Islet of Langerhans (tissue), 1 donor: ENCODE measurements around the gene SPAG16.
"Not testable (repeated sequence)": the region's sequence is repeated elsewhere in the genome, so short reads cannot be mapped to it uniquely, and the experiment has no call there.

Experiments
- FAIRE-seq: peaks from one replicate; lab custom pipeline; 2011; peaks lifted over from hg19 to GRCh38; lab: Jason Lieb, UNC

Gene SPAG16

DNA sequence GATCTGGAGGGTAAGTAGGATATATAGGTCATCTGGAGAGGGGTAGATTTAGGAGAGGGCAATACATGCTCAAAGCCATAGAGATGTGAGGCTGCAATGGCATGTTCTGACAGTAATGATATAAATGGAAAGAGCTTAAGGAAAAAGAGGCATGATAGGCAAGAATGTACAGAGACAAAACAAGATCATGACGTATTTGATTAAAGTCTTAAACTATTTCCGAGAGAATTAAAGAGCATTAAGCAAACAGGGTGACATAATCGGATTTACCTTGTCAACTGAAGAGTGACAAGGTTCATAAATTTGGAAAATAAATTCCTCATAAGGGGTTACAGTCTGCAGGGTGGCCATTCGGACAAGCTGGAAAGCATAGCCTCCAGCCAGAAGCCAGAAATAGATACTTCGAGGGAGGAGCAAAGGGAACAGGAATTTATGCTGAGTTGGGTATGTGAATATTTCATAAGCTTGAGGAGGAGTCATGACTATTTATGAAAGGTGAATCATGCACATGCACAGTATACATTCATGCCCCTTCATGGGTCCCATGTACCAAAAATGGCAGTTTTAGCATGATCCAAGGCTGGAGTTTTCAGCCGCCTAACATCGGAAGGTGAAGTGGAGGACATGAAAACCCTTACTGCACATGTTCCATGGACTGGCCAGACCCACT is 730.4 kb downstream of the SPAG16 start:
- no peak for FAIRE-seq

DNA sequence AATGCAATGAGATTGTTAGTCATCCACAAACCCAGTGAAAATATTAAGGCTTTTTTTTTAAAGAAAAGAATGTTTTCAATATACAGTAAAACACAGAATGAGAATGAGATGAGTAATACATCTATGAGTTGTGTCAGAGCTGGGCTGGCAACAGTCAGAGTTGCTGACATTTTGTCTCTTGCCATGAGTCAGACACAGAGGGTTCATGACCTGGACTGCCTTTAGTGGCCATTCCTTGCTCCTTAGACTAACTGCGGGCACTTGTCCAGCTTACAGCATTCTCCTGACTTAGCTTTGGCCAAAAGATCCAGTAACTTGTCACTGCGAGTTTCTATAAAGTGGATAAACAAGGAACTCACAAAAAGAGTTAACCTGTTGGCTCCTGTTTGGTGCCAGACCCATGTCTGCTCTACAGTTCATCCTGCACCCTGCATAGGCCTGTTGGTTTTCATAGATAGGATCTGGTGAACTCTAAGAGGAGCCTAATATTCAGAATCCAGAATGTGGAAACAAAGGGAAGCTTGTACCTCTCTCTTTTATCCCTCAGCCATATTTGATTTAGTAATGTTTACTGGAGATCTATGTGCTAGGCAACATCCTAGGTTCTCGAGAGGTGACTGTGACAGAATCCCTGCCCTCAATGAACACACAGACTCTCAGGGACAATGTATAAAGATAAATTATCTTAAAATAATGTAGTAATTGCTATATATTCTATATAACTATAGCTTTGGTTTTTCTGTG is 735.1 kb downstream of the SPAG16 start:
- peak; percentile 86 for FAIRE-seq

- no peak for FAIRE-seq
Observed at GRCh38 chr2:214019973-214020345, 735.7 kb downstream of the SPAG16 start.

GRCh38 chr2:214029190-214029589 is 744.9 kb downstream of the SPAG16 start:
- FAIRE-seq = no peak

DNA sequence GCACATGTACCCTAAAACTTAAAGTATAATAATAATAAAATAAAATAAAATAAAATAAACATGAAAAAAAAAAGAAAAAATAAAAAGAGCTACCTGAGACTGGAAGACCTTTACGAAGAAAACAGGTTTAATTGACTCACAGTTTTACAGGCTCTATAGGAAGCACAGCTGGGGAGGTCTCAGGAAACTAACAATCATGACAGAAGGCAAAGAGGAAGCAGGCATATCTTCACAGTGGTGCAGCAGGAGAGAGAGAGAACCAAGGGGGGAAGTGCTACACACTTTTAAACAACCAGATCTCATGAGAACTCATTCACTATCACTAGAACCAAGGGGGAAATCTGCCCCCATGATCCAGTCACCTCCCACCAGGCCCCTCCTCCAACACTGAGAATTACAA is 747.3 kb downstream of the SPAG16 start:
- no peak for FAIRE-seq

GRCh38 chr2:214034417-214034816 is 750.2 kb downstream of the SPAG16 start:
- no peak for FAIRE-seq

DNA sequence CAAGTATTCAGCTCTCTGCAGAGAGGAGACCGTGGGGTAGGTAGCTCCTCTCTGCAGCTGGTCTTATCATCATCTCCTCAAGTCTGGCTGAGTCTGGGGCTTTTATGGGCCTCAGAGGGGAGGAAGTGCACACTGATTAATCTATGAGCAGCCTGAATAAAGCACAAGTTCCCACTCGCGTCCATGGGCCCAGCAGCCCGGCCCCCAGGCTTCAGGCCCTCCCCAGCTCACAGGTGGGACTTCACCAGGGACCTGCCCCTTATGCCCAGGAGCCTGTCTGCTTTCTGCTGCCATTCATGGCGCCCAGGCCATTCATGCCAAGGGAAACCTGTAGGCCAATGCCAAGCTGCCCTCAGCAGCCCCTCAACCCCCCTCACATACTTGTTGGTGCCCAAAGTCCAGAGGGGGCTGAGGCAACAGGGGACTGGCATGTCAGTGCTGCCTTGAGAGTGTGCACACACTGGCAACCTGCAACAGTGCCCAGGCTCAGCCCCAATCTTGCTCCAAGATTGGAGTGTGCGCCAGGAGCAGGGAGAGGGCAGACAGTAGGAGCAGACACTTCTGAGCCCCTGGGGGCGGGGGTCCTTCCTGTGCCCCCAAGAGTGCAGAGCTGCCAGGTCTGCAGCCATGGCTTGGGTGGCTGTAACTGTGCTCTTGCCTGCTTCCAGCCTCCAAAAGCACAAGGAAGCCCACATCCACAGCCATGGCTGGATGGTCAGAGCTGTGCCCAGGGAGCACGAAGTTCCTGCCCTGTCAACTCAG is 751.0 kb downstream of the SPAG16 start:
- no peak for FAIRE-seq

GRCh38 chr2:214035921-214036320 is 751.7 kb downstream of the SPAG16 start:
- no peak for FAIRE-seq

GRCh38 chr2:214038186-214038585 is 753.9 kb downstream of the SPAG16 start:
- peak; percentile 89 for FAIRE-seq

DNA sequence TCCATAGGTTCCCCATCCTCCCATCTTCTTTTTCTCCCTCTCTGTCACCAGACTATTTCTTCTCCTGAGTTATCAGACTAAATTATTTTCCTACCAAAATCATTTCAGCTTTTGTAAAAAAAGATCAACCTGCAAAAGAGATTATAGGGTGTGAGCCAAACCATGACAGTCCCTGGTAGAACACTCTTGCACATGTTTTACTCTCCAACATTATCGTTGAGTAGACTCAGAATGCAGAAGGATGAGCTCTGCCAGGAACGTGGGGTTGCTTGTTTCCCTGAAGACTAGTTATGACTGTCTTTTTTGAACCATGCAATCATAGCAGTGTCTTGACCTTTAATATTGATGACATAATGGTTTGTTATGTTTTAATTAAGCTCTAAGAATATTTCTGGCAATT is 766.5 kb downstream of the SPAG16 start:
- FAIRE-seq = no peak

GRCh38 chr2:214051585-214051984 is 767.3 kb downstream of the SPAG16 start:
- no peak for FAIRE-seq

- FAIRE-seq = no peak
Observed at GRCh38 chr2:214052235-214052634, 768.0 kb downstream of the SPAG16 start.

DNA sequence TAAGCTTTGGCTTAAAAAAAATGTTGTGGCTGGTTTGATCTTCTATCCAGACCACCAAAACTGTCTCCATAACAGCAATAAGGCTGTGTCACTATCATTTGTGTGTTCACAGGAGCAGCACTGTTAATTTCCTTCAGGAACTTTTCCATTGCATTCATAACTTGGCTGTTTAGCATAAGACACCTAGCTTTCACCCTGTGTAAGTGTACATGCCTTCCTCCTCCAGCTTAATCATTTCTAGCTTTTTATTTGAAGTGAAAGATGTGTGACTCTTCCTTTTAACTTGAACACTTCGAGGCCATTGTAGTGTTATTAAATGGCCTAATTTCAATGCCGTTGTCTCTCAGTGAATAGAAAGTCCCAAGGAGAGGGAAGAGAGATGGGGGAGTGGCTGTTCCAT is 773.7 kb downstream of the SPAG16 start:
- no peak for FAIRE-seq

GRCh38 chr2:214062279-214062678 is 778.0 kb downstream of the SPAG16 start:
- not testable (repeated sequence) for FAIRE-seq

DNA sequence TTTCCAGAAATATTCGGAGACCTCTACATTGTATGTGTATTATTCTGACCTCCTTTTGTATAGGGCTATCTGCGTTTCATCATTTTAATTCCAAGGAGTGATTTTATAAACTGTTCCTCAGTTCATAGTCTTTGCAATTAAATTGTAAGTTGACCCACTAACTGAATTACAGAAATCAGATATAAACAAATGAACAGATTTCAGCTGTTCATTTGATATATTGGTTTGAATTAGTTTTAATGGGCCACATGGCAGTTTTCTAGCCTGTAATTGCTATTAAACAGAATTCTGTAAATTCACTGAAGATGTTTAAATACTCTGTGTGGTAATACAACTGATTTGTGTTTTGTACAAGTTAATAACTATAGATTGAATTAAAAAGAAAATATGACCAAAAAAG is 780.2 kb downstream of the SPAG16 start:
- FAIRE-seq = no peak

GRCh38 chr2:214066862-214067261 is 782.6 kb downstream of the SPAG16 start:
- FAIRE-seq = no peak

- FAIRE-seq = no peak
Observed at GRCh38 chr2:214069254-214069653, 785.0 kb downstream of the SPAG16 start.

GRCh38 chr2:214075456-214075855 is 791.2 kb downstream of the SPAG16 start:
- no peak for FAIRE-seq

DNA sequence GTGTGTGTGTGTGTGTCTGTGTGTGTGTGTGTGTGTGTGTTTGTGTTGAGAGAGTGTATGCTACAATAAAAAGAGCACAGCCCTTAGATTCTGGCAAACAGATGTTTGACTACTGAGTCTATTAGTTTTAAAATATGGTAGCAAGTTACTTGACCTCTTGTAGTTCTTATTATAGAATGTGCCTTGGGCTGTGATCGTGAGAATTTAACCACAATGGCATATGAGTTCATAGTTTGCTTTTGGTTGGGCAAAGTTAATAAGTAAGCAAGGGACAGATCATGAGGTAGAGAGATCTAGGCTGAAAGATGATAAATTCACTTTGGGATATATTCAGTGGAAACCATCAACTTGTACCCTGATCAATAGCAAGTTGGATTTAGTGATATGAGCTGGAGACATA is 792.3 kb downstream of the SPAG16 start:
- no peak for FAIRE-seq

DNA sequence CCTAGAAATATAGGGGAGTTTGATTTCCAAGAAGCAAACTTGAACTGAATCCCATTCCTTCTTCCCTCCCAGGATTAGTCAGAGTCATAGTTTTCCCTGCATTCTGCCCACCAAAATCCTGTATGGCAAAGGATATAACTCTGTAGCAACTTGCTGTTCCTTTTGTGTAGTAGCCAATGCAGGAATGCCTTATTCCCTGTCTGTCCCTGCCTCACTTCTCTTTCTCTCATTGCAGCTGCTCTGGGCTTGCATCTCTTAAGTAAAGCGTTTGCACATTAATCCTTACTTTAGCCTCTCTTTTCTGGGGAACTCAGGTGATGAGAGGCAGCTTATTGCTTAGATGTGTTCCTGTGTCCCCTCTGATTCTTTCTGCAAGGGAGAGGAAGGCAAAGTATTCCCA is 793.5 kb downstream of the SPAG16 start:
- FAIRE-seq = no peak

DNA sequence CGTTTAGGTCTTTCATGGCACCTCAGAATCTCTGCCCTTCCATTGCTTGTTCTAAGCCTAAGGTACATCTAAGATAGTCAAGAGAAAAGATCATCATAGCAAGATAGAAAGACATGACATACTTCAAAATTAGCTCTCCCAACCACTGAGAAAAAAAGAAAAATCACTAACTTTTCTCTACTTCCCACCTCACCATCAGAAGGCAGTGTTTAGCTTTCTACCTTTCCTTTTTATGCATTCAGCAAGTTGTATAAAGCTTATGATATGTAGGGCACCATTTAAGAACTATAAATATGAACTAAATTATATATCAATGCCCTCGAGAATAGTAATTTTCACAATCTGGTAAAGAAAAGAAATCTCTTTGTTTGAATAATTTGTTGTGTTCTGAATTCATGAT is 794.8 kb downstream of the SPAG16 start:
- no peak for FAIRE-seq

DNA sequence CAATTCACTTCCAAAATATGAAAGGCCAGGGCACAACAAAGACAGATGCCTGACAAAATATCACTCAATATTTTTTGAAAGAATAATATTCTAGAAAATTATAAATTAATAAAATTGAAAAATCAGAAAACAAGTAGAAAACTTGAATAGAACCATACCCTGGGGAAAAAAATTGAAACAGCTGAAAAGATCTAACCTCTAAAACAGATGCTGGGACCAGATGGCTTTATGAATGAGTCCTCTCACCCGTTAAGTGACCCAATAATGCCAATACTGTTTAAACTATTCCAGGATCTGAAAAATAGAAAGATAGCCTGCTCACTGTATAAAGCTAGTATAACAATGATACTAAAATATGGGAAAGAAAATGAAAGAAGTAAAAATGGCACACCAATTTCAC is 804.3 kb downstream of the SPAG16 start:
- FAIRE-seq = peak; percentile 33

- no peak for FAIRE-seq
Observed at GRCh38 chr2:214096208-214096715, 812.0 kb downstream of the SPAG16 start.
